G401.6 (cell line): ENCODE data around the gene BMERB1.
"Not testable (repeated sequence)": the region's sequence is repeated elsewhere in the genome, so short reads cannot be mapped to it uniquely, and the experiment has no call there.

Experiments used
- FAIRE-seq: peaks from 2 replicates; lab custom pipeline; 2012; peaks lifted over from hg19 to GRCh38; lab: Jason Lieb, UNC

Gene BMERB1

GRCh38 chr16:15434425-15435215 lies at the start of gene BMERB1:
TSS of gene BMERB1 (plus strand) at chr16:15434588. CDS start at chr16:15434654, 66 bp downstream.
- no peak for FAIRE-seq

GRCh38 chr16:15388060-15388459 lies 46.3 kb upstream of the BMERB1 start:
- not testable (repeated sequence) for FAIRE-seq

GRCh38 chr16:15389916-15390315 lies 44.5 kb upstream of the BMERB1 start:
- not testable (repeated sequence) for FAIRE-seq

- FAIRE-seq: not testable (repeated sequence)
Observed at GRCh38 chr16:15393025-15393424, 41.4 kb upstream of the BMERB1 start.

- FAIRE-seq: not testable (repeated sequence)
Observed at GRCh38 chr16:15395631-15396508, 38.5 kb upstream of the BMERB1 start, which contains the start of gene MPV17L. TSS of gene MPV17L (plus strand) at chr16:15395754. CDS start at chr16:15395898, 144 bp downstream.

GRCh38 chr16:15396509-15396829 lies 37.9 kb upstream of the BMERB1 start:
- not testable (repeated sequence) for FAIRE-seq

GRCh38 chr16:15396948-15397594 lies 37.3 kb upstream of the BMERB1 start:
- no peak for FAIRE-seq

GRCh38 chr16:15398618-15399316 lies 35.6 kb upstream of the BMERB1 start:
- no peak for FAIRE-seq

GRCh38 chr16:15399317-15399716 lies 35.1 kb upstream of the BMERB1 start:
- FAIRE-seq: no peak

GRCh38 chr16:15400314-15400713 lies 34.1 kb upstream of the BMERB1 start:
- FAIRE-seq: not testable (repeated sequence)

- no peak for FAIRE-seq
Observed at GRCh38 chr16:15401972-15402371, 32.4 kb upstream of the BMERB1 start.

GRCh38 chr16:15403392-15403995 lies 30.9 kb upstream of the BMERB1 start:
- no peak for FAIRE-seq

GRCh38 chr16:15404091-15404490 lies 30.3 kb upstream of the BMERB1 start:
- not testable (repeated sequence) for FAIRE-seq

GRCh38 chr16:15404792-15405191 lies 29.6 kb upstream of the BMERB1 start:
- FAIRE-seq: no peak

- not testable (repeated sequence) for FAIRE-seq
Observed at GRCh38 chr16:15407756-15408155, 26.6 kb upstream of the BMERB1 start.

GRCh38 chr16:15409476-15409875 lies 24.9 kb upstream of the BMERB1 start:
- not testable (repeated sequence) for FAIRE-seq

- no peak for FAIRE-seq
Observed at GRCh38 chr16:15415511-15415985, 18.8 kb upstream of the BMERB1 start.

GRCh38 chr16:15417197-15417596 lies 17.2 kb upstream of the BMERB1 start:
- no peak for FAIRE-seq

GRCh38 chr16:15418206-15418605 lies 16.2 kb upstream of the BMERB1 start:
- no peak for FAIRE-seq

GRCh38 chr16:15421696-15422095 lies 12.7 kb upstream of the BMERB1 start:
- FAIRE-seq: not testable (repeated sequence)

GRCh38 chr16:15422222-15422621 lies 12.2 kb upstream of the BMERB1 start:
- no peak for FAIRE-seq
